GM10847 (cell line): ENCODE data around the gene ZNF207.

Experiments
- POLR2A ChIP-seq: IDR thresholded peaks from 2 replicates; pipeline ENCODE4 v1.6.1; 2011; ENCODE audit not compliant: insufficient read length; ENCODE audit errors: extremely low read depth

The ZNF207 gene

DNA sequence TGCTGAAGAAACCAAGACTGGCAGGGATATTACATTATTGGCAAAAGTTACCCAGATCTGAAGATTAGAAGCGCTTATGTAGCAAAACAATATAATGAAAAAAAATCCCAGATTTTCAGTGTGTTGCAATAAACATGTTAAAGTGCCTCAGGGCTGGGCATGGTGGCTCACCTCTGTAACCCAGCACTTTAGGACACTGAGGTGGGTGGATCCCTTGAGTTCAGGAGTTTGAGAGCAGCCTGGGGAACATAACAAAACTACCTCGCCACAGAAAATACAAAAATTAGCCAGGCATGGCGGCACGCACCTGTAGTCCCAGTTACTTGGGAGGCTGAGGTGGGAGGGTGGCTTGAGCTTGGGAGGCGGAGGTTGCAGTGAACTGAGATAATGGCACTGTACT, 6.8 kb downstream of the ZNF207 start:
- TF ChIP-seq POLR2A, result no peak

DNA sequence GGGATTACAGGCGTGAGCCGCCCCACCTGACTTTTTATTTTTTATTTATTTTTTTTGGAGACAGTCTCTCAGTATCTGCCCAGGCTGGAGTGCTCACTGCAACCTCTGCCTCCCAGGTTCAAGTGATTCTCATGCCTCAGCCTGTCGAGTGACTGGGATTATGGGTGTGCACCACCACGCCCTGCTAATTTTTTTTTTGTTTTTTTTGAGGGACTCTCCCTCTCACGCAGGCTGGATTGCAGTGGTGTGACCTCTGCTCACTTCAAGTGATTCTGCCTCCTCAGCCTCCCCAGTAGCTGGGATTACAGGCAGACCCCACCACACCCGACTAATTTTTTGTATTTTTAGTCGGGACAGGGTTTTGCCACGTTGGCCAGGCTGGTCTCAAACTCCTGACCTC, 7.7 kb downstream of the ZNF207 start:
- no peak for TF ChIP-seq POLR2A

DNA sequence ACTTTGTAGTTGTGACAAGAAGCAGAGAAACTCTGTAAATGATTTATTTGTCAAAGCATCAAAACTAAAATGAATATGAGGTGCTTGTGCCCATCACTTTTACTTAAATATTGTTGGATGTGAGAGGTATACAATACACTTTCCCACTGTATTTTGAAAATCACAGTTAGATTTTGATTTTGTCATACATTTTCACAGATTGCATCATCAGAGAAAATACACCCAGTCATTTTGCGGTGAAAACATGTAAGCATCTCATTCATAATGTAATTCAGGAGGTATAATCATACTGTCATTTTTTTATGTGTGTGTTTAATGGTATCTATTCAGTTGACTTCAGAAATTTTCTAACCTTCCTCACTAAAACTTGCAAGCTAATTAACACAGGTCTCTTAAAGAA, 11.3 kb downstream of the ZNF207 start:
- TF ChIP-seq POLR2A, result no peak

DNA sequence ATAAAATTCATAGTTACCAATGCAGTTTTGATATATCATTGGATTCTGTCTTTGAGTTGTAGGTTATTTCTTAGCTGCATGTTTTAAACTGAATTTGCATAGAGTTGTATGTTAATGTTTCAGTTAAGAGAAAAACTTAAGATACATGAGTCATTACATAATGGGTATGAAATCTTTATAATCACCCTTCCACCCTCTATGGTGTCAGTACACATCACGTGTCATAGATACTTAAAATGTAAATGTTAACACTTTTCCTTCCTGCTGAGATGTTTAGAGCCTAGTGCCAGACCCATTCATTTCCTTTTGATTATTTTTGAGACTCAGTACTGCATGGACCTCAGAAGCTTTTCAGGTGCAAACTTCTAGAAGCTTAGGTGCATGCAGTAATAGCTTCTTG, 20.5 kb downstream of the ZNF207 start:
- TF ChIP-seq POLR2A, result no peak

DNA sequence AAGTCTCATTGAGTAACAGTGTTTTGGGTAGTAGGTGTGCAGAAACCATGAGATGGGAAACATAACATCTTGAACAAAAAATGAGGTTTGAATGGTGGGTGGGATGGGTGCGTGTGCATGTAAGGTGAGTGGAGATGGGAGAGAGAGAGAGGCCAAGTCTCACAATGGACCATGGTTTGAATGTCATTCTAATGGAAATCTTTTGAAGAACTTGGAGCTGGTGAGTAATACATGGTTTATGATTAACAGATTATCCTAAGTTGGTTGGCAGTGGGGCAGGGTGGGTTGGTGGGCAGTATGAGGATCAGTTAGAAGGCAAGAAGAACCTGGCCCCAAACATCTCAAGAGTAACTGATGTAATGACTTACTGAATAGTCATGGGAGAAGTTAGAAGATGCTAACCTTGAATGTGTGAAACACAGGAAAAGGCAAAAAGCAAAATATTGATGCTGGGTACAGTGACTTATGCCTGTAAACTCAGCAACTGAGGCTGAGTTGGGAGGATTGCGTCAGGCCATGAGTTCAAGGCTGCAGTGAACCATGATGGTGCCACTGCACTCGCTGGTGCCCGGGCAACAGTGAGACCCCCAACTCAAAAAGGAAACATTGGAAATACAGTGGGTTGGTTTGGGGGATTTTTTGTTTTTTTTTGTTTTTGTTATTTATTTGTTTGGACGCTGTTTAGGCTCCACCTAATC, 32.7 kb downstream of the ZNF207 start:
- no peak for TF ChIP-seq POLR2A

DNA sequence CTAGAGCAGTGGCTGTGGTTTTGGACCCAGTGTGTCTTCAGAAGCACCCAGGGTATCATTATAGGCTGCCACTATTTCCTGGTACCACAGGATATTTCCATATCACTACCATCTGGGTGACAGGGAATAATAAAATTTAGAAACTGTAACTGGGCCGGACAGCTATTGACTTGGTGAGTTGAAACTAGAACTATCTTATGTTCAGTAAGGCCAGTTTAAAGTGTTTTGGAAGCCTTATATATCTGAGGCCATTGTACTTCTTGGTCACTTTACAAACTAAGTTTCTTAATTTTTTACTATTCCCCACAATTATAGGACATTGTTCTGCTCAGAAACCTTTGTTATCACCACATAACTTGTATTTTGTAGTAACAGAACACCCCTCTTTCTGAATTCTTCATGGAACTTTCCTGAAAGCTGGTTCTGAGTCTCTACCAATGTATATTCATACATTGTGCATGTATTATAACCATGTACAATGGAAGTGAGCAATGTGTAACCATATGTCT, 34.0 kb downstream of the ZNF207 start:
- TF ChIP-seq POLR2A, result no peak

DNA sequence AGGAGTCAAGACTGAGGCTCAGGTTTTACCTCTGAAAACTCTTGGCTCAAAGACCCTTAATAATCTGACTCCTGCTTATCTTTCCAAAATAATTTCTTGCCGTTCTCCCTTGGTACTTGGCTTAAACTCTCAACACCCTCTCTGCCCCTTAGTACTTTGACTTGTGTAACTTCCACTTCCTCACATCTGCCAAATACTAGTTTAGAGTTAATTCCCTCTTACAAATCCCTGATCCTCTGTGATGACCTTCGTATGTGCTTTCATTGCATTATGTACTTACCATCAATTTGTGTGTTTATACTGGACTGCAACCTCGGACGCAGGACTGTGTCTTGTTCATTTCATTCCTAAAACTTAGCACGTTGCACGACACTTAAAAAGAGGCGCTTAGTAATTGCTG, 35.2 kb downstream of the ZNF207 start:
- no peak for TF ChIP-seq POLR2A

DNA sequence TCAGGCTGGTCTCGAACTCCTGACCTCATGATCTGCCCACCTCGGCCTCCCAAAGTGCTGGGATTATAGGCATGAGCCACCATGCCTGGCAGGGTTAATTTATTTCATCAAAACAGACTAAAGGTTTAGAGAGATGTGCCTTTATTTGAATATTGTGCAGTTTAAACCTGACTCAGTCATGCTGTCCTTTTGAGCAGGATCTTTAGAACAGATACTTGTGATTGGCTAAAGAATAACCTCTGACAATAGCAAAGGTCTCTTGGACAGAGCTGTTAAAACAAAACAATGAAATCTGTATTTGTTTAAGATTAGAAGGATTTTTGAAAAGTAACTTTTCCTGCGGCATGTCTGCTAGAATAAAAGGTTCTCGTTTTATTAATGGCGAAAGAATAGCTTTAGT, 36.0 kb downstream of the ZNF207 start:
- TF ChIP-seq POLR2A, result no peak

DNA sequence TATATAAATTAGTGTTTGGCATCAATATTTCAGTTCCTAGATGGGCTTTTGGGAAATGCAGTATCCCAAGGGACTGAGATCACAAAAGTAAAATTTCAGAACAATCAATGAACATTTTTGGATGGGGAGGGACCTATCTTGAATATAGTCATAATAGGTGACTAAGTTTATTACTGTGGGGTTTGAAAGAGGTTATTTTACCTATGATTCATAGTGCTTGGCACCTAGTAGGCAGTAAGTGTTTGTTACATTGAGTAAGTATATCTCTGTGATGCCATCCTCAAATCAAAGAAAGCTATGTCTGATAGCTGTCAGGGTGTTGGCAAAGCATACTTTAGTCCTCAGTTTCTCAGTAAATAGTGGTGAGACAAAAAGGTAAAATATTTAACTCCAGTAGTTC, 36.9 kb downstream of the ZNF207 start:
- TF ChIP-seq POLR2A, result no peak

DNA sequence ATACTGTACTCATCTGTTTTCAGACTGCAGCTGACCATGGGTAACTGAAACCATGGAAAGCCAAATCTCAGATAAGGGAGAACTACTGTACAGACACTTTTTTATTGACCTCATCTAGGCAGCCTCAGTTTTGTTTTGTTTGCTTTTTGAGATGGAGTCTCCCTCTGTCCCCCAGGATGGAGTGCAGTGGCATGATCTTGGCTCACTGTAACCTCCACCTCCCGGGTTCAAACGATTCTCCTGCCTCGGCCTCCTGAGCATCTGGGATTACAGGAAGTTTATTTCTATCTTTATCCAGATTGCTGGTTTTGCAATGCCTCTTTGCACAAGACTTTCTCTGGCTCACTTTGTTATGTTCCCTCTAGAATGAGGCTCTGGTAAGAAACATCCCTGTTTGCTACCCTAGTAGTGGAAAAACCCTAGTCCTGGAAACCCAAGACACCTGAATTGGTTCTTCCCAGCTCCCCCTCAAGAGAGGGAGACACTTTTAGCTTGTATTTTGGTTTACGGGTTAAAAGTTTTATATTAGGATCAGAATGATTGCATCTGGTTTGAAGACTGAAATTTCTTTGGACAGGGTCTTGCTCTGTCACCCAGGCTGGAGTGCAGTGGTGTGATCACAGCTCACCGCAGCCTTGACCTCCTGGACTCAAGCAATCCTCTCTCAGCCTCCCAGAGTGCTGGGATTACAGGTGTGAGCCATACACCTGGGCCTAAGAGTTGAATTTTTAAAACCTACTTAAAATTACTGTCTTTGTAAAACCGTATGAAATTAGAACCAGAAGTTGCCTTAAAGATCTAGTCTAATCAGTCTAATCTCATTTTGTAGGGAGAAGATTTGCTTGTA, 38.9 kb downstream of the ZNF207 start:
- TF ChIP-seq POLR2A, result no peak

DNA sequence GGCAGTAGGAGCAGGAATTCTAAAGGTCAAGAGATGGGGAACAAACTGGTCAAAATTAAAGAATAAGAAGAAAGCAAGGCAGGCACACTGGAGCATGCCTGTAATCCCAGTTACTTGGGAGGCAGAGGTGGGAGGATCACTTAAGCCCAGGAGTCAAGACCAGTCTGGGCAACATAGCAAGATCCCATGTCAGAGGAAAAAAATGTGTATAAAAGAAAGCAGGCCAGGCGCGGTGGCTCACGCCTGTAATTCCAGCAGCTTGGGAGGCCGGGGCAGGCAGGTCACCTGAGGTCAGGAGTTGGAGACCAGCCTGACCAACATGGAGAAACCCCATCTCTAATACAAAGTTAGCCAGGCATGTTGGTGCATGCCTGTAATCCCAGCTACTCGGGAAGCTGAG, 43.9 kb downstream of the ZNF207 start:
- no peak for TF ChIP-seq POLR2A

DNA sequence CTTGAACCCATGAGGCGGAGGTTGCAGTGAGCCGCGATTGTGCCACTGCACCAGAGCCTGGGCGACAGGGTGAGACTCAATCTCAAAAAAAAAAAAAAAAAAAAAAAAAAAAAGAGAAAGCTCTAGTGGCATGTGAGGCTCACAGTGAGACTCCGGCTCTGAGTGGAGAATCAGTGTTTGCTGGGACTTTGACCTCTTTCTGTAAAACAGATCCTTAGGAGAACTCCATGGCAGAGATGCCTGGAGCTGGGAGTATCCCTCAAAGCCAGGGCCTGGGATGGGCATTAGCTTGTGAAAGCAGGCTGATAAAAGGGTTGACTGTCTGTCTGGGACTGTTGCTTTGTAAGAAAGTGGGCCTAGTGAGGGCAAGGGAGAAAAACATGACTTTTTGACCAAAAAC, 46.4 kb downstream of the ZNF207 start:
- no peak for TF ChIP-seq POLR2A

DNA sequence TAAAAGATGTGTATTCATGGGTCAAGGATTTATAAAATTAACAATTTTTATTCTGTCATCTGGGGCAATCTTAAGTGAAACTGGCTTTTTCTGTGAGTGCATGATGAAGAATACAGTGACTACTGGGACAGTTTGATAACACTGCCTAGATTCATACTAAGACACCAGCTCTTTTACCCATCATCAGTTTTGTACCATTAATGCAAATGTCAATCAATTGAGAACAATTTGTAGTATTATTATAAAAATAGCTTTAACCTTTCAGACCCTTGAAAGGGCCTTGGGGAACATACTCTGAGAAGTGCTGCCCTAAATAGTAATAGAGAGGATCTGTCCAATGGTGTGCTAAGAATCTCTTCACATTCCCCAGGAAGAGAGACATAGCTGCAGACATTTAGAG, 49.0 kb downstream of the ZNF207 start:
- TF ChIP-seq POLR2A, result no peak

DNA sequence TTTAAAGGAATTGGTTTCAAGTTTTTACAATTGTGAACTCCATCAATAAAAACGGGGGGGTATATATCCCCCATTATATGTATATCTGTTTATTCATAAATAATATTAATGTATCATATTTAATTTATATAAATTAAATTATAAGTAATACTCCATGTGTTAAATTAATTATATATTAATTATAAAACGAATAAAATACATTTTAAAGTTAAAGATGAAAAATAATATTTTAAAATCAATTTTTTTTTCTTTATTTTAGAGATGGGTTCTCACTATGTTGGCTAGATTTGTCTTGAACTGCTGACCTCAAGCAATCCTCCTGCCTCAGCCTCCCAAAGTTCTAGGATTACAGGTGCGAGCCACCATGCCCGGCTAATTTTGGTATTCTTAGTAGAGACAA, 76.9 kb downstream of the ZNF207 start:
- TF ChIP-seq POLR2A, result no peak

DNA sequence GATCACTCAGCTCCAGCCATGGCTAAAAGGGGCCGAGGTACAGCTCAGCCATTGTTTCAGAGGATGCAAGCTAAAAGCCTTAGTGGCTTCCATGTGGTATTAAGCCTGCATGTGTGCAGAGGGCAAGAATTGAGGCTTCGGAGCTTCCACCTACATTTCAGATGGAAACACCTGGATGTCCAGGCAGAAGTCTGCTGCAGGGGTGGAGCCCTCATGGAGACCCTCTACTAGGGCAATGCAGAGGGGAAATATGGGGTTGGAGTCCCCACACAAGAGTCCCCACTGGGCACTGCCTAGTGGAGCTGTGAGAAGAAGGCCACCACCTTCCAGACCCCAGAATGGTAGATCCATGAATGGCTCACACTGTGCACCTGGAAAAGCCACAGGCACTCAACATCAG, 79.6 kb downstream of the ZNF207 start:
- no peak for TF ChIP-seq POLR2A
